GM12801 (cell line): ENCODE data around the gene EIF4G1.

Experiments used
- CTCF ChIP-seq: IDR thresholded peaks from one replicate; pipeline ENCODE4 v1.5.1; 2011; ENCODE audit warnings: control low read depth; ENCODE audit not compliant: insufficient read length; ENCODE audit errors: extremely low read depth

EIF4G1 gene

GRCh38 chr3:184308744-184309143, 5.7 kb upstream of the EIF4G1 start:
- TF ChIP-seq CTCF: no peak

- no peak for TF ChIP-seq CTCF
These were observed 2.8 kb upstream of the EIF4G1 start for GRCh38 chr3:184311633-184312032.

- no peak for TF ChIP-seq CTCF
These were observed 515 bp downstream of the EIF4G1 start for GRCh38 chr3:184314700-184315542.

GRCh38 chr3:184315543-184315867, 1.1 kb downstream of the EIF4G1 start:
- TF ChIP-seq CTCF: no peak

- no peak for TF ChIP-seq CTCF
These were observed 1.7 kb downstream of the EIF4G1 start for GRCh38 chr3:184315871-184316661.

- no peak for TF ChIP-seq CTCF
These were observed 2.4 kb downstream of the EIF4G1 start for GRCh38 chr3:184316792-184317191.

- TF ChIP-seq CTCF: no peak
These were observed 2.8 kb downstream of the EIF4G1 start for GRCh38 chr3:184317201-184317600.
